Right lobe of liver (tissue), 6 donors: ENCODE measurements around the gene FNIP2. TPM values are rescaled to one million over a fixed set of nuclear protein-coding genes. Genes with fewer than 3 reads are reported as not detected.

ENCODE experiments used
- ATAC-seq, 4 donors: fragments of 200-7000 bp; cut with Tn5 transposase; one replicate each; pipeline ENCODE4 v1.9.1; 2020; ENCODE audit warnings: mild to moderate bottlenecking in 4 of 4, moderate library complexity in 4 of 4
- DNase-seq, 3 donors: peaks; one replicate each; pipeline ENCODE4 v3.0.0-alpha.2; 2020
- H3K27ac ChIP-seq, 3 donors: fragments of 200-600 bp; one replicate each; pipeline ENCODE4 v1.8.0; 2022
- H3K27me3 ChIP-seq, 2 donors: fragments of 200-600 bp; one replicate each; pipeline ENCODE4 v1.8.0; 2022
- H3K36me3 ChIP-seq, 4 donors: fragments of 200-600 bp; sonication (generic) in 1 of 4; one replicate each; pipeline versions ENCODE4 v1.5.1 to v1.8.0; 2017 to 2022; ENCODE audit warnings: control low read depth in 1 of 4
- H3K4me1 ChIP-seq, 4 donors: fragments of 200-600 bp; sonication (generic) in 1 of 4; one replicate each; pipeline versions ENCODE4 v1.5.1 to v1.8.0; 2017 to 2022; ENCODE audit warnings: control low read depth in 1 of 4
- H3K4me3 ChIP-seq, 3 donors: fragments of 200-600 bp; one replicate each; pipeline ENCODE4 v1.8.0; 2022
- H3K9me3 ChIP-seq, 4 donors: fragments of 200-600 bp; sonication (generic) in 1 of 4; one replicate each; pipeline versions ENCODE4 v1.5.1 to v1.8.0; 2017 to 2022; ENCODE audit warnings: control low read depth in 1 of 4
- POLR2A ChIP-seq: fragments of 450-650 bp; IDR thresholded peaks from one replicate; pipeline ENCODE4 v1.6.1; 2017; ENCODE audit warnings: antibody characterized with exemption, mild to moderate bottlenecking
- WGBS: methylation state at CpG from one replicate; pipeline ENCODE4 v1.1.6; 2018; ENCODE audit warnings: low coverage, low lambda C conversion rate; ENCODE audit not compliant: insufficient coverage; ENCODE audit errors: missing lambda C conversion rate; 5-methylcytosine and 5-hydroxymethylcytosine counted together
- intact Hi-C, 2 donors: fragments of 100-400 bp; cut with DNase I; formaldehyde crosslinking; loops; one replicate each; pipeline versions ENCODE4 v1.11.2 to v1.14.1; 2022
- long read RNA-seq: library from polyadenylated mRNA; unstranded; transcript quantifications from one replicate; pipeline ENCODE4 v2.0.0, GENCODE V29; 2019
- total RNA-seq, 6 experiments: library from RNA; depleted of rRNA in 2 of 6; stranded (reverse); fragments of >200 nt in 2 of 6; fragmentation: NEBNext Ultra II Directional in 3 of 6; extraction: Animal tissue kit (Norgen Biotek cat#: 25700) in 3 of 6; gene quantifications; one replicate each; pipeline versions ENCODE4 v1.1.0 to v1.2.4, GENCODE V29; 2016 to 2023
- TF ChIP-seq, protein P1 (sequence below), 4 donors: fragments of 200-600 bp in 3 of 4; fragments of 450-650 bp in 1 of 4; IDR thresholded peaks; one replicate each; pipeline versions ENCODE4 v1.5.1 to v1.8.0; 2016 to 2022; ENCODE audit warnings: antibody characterized with exemption in 4 of 4, mild to moderate bottlenecking in 2 of 4
- donor health status: DM: no; HTN: yes; CAD: no.
- donor health status: DM: no; HTN: no; CAD: no.
- donor health status: DM: no; HTN: no; CAD: no.
- donor health status: DM: no; HTN: yes; CAD: no.
- donor health status: DM: no; HTN: yes; CAD: no.

The FNIP2 gene
- 10 to 100 TPM; 34.2 to 67.4 (median 37.8) TPM for total RNA-seq
- long read RNA-seq: 0 reads

GRCh38 chr4:158768555-158769174 is at the start of gene FNIP2:
FNIP2 (plus strand) TSS chr4:158769026; CDS start chr4:158769213, 187 bp downstream.
- no peaks in the 10 kb centered on the region for H3K27me3 ChIP-seq
- DNase-seq (peak; percentile 90 to 91 (median 90)), ATAC-seq (peak; percentile 85 to 96 (median 94))
- H3K4me3 ChIP-seq: peak within 1 kb of the TSS; percentile 55 to 88 (median 76)
- H3K27ac ChIP-seq: peak within 1 kb of the TSS; percentile 81 to 87 (median 87)
- H3K4me1 ChIP-seq: peaks cover 0 to 16% (median 0%) of the 10 kb centered on the region in 4 donors
- no peaks in the 10 kb centered on the region for H3K36me3 ChIP-seq
- WGBS: 7% methylated on average over 4 of the region's 88 CpGs
- H3K9me3 ChIP-seq: no peaks in the 10 kb centered on the region
- intact Hi-C loops: no loop called here
- TF ChIP-seq, protein P1, sequence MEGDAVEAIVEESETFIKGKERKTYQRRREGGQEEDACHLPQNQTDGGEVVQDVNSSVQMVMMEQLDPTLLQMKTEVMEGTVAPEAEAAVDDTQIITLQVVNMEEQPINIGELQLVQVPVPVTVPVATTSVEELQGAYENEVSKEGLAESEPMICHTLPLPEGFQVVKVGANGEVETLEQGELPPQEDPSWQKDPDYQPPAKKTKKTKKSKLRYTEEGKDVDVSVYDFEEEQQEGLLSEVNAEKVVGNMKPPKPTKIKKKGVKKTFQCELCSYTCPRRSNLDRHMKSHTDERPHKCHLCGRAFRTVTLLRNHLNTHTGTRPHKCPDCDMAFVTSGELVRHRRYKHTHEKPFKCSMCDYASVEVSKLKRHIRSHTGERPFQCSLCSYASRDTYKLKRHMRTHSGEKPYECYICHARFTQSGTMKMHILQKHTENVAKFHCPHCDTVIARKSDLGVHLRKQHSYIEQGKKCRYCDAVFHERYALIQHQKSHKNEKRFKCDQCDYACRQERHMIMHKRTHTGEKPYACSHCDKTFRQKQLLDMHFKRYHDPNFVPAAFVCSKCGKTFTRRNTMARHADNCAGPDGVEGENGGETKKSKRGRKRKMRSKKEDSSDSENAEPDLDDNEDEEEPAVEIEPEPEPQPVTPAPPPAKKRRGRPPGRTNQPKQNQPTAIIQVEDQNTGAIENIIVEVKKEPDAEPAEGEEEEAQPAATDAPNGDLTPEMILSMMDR (IDR thresholded peaks at IDR 0.05): peak in 1 of 4 donors; percentile 23
- peak; percentile 85 for TF ChIP-seq POLR2A

DNA sequence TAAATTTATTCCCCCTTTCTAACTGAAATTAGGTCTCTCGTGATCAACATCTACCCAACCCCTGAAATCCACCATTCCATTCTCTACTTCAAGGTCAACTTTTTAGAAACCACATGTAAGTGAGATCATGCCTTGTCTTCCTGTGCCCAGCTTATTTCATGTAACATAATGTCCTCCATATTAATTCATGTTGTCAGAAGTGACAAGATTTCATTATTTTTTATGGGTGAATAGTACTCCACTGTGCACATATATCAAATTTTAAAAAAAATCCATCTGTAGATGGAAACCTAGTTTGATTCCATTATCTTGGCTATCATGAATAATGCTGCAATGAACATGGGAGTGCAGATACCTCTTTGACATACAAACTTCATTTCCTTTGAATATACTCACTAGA is 47.1 kb upstream of the FNIP2 start:
- DNase-seq (no peak), ATAC-seq (no peak)
- Histone ChIP-seq H3K36me3 (peaks cover 0 to 35% (median 18%) of the 10 kb centered on the region in 4 donors), H3K9me3 (no peaks in the 10 kb centered on the region), H3K27me3 (no peaks in the 10 kb centered on the region), H3K4me3 (peak overlapping the region in 1 of 3 donors; percentile 76), H3K27ac (no peak overlapping the region), H3K4me1 (peaks cover 0 to 10% (median 3%) of the 10 kb centered on the region in 4 donors)
- TF ChIP-seq, protein P1 (IDR thresholded peaks at IDR 0.05): no peak
- no peak for TF ChIP-seq POLR2A
- 67% methylated on average over 1 of the region's 1 CpG for WGBS
- intact Hi-C loops: loop anchor here in 1 of 2 donors (10.0 kb wide), 1 partner anchor 123 kb away; no protein-coding TSS in a partner anchor

GRCh38 chr4:158722291-158722916 is 46.4 kb upstream of the FNIP2 start:
- DNase-seq: no peak
- peak; percentile 49 to 65 (median 60) for ATAC-seq
- H3K4me3 ChIP-seq: peak overlapping the region; percentile 76 to 92 (median 76)
- peaks cover 0 to 10% (median 3%) of the 10 kb centered on the region in 4 donors for H3K4me1 ChIP-seq
- H3K36me3 ChIP-seq: peaks cover 0 to 29% (median 14%) of the 10 kb centered on the region in 4 donors
- H3K9me3 ChIP-seq: no peaks in the 10 kb centered on the region
- peak overlapping the region; percentile 96 to 99 (median 97) for H3K27ac ChIP-seq
- TF ChIP-seq, protein P1 (IDR thresholded peaks at IDR 0.05): no peak
- no peak for TF ChIP-seq POLR2A
- intact Hi-C loops: loop anchor here in 1 of 2 donors (10.0 kb wide), 1 partner anchor 122 kb away; no protein-coding TSS in a partner anchor
- no peaks in the 10 kb centered on the region for H3K27me3 ChIP-seq
- 6% methylated on average over 15 of the region's 16 CpGs for WGBS

DNA sequence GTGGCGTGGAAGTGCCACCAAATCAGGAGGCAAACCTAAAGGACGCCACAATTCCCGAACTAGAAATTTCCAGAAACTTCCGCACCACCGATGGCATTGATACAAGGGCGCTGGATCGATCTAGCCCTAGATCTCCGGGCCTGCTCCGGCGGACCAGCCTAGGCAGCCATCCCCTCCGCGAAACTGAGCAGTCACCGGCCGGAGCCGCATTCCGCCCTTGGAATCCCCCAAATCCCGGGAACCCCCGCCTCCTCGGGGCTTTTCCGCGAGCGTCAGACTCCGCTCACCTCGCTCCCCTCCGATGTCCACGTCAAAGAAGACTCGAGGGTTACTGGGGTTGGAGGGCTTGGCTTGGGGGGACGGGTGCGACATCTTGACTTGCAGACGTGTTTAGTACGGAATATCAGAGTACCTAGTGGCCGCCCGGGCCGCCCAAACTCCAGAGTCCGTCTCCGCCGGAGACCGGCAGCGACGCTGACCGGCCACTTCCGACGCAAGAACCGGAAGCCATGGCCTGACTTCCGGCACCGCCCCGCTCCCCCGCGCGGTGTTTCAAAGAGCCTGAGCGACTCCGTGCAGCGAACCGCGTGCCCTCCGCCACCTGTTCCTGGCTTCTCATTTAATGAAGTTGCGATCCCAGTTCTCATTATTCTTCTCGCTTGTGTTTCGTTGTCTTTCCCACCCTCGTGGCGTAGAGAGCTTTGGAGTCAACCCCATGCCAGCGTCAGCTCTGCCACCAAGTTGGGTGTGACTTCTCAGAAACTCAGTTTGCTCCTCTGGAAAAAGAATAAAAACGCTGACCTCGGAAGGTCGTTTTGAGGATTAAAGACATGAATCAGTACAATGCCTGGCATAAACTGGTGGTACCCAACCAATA is 45.7 kb upstream of the FNIP2 start, which contains the start of gene PPID:
Gene PPID, minus strand, starts transcription at position 480 of the 877 bp plus-strand sequence. Its CDS starts 108 bp downstream, at position 372.
- TF ChIP-seq POLR2A: peak; percentile 81
- TF ChIP-seq, protein P1 (IDR thresholded peaks at IDR 0.05): no peak
- peak; percentile 96 to 99 (median 98) for ATAC-seq
- Histone ChIP-seq H3K27ac (peak within 1 kb of the TSS; percentile 96 to 99 (median 97)), H3K36me3 (peaks cover 0 to 22% (median 11%) of the 10 kb centered on the region in 4 donors), H3K9me3 (no peaks in the 10 kb centered on the region), H3K27me3 (no peaks in the 10 kb centered on the region), H3K4me3 (peak within 1 kb of the TSS; percentile 76 to 92 (median 76)), H3K4me1 (peaks cover 0 to 10% (median 3%) of the 10 kb centered on the region in 4 donors)
- DNase-seq: peak; percentile 88 to 91 (median 91)
- WGBS: 0% methylated on average over 35 of the region's 65 CpGs
- intact Hi-C loops: loop anchor here in 1 of 2 donors (10.0 kb wide), 1 partner anchor 122 kb away; no protein-coding TSS in a partner anchor
